Brain pericyte (primary cell): ENCODE measurements around the gene PRR13.
"Not testable (repeated sequence)": the region's sequence is repeated elsewhere in the genome, so short reads cannot be mapped to it uniquely, and the experiment has no call there.

Source experiments
- DNase-seq: peaks from one replicate; pipeline ENCODE4 v3.0.0-alpha.2; 2012; ENCODE audit warnings: low read depth, low spot score

Gene PRR13

GRCh38 chr12:53439582-53439981 is 2.0 kb upstream of the PRR13 start:
- not testable (repeated sequence) for DNase-seq

- no peak for DNase-seq
Measured at GRCh38 chr12:53443955-53444354, 2.4 kb downstream of the PRR13 start.

- not testable (repeated sequence) for DNase-seq
Measured at GRCh38 chr12:53444593-53445325, 3.2 kb downstream of the PRR13 start.

- DNase-seq = no peak
Measured at GRCh38 chr12:53450936-53451335, 9.4 kb downstream of the PRR13 start.

GRCh38 chr12:53451661-53452158 is 10.2 kb downstream of the PRR13 start, which contains the start of gene PCBP2:
Gene PCBP2, plus strand, starts transcription at chr12:53452102. Its CDS starts 2,699 bp downstream, at chr12:53454801.
- peak; percentile 98 for DNase-seq

GRCh38 chr12:53452159-53453077 is 10.9 kb downstream of the PRR13 start:
- peak; percentile 78 for DNase-seq

- DNase-seq = no peak
Measured at GRCh38 chr12:53453953-53454640, 12.6 kb downstream of the PRR13 start.

GRCh38 chr12:53454707-53455106 is 13.2 kb downstream of the PRR13 start:
- DNase-seq = no peak

GRCh38 chr12:53456654-53457366 is 15.3 kb downstream of the PRR13 start:
- no peak for DNase-seq

GRCh38 chr12:53459097-53459496 is 17.6 kb downstream of the PRR13 start:
- DNase-seq = no peak

- DNase-seq = no peak
Measured at GRCh38 chr12:53461059-53461458, 19.5 kb downstream of the PRR13 start.

- no peak for DNase-seq
Measured at GRCh38 chr12:53461591-53461990, 20.1 kb downstream of the PRR13 start.

GRCh38 chr12:53462935-53463334 is 21.4 kb downstream of the PRR13 start:
- DNase-seq = no peak

GRCh38 chr12:53463802-53464560 is 22.4 kb downstream of the PRR13 start:
- DNase-seq = no peak

GRCh38 chr12:53464685-53465418 is 23.3 kb downstream of the PRR13 start:
- DNase-seq = no peak

GRCh38 chr12:53465679-53466078 is 24.1 kb downstream of the PRR13 start:
- DNase-seq = no peak

GRCh38 chr12:53466640-53467039 is 25.1 kb downstream of the PRR13 start:
- no peak for DNase-seq

GRCh38 chr12:53467082-53467481 is 25.5 kb downstream of the PRR13 start:
- no peak for DNase-seq

- DNase-seq = no peak
Measured at GRCh38 chr12:53467880-53468279, 26.3 kb downstream of the PRR13 start.

GRCh38 chr12:53468282-53468681 is 26.7 kb downstream of the PRR13 start:
- DNase-seq = no peak
